Bronchial epithelial cell (primary cell): Measurements from ENCODE around the gene SLCO3A1. TPM values are rescaled to one million over a fixed set of nuclear protein-coding genes. Genes with fewer than 3 reads are reported as not detected.

Source experiments
- DNase-seq: peaks from one replicate; pipeline ENCODE4 v3.0.0-alpha.2; 2010; ENCODE audit warnings: low read depth
- FAIRE-seq: peaks from 2 replicates; lab custom pipeline; 2011; peaks lifted over from hg19 to GRCh38; lab: Jason Lieb, UNC
- H3K27me3 ChIP-seq: 2 replicates; pipeline ENCODE4 v1.5.1; 2011; ENCODE audit warnings: low read length; ENCODE audit not compliant: control insufficient read depth, insufficient read depth
- H3K36me3 ChIP-seq: 2 replicates; pipeline ENCODE4 v1.5.1; 2011; ENCODE audit warnings: low read length; ENCODE audit not compliant: control insufficient read depth, insufficient read depth
- H3K4me3 ChIP-seq: 2 replicates; pipeline ENCODE4 v1.5.1; 2011; ENCODE audit warnings: mild to moderate bottlenecking, low read depth, low read length, control low read depth
- total RNA-seq: library from RNA; depleted of rRNA; stranded (reverse); fragments of >200 nt; gene quantifications from 2 replicates; pipeline ENCODE4 v1.2.1, GENCODE V29; 2014
- TF ChIP-seq, protein P1 (sequence below): IDR thresholded peaks from 2 replicates; pipeline ENCODE4 v1.5.1; 2011; ENCODE audit warnings: mild to moderate bottlenecking, moderate library complexity, low read length, control low read depth, inconsistent platforms; ENCODE audit not compliant: insufficient read depth, severe bottlenecking

SLCO3A1 gene
- total RNA-seq, 1 donor from 2014 or later, result 4.5 TPM

DNA sequence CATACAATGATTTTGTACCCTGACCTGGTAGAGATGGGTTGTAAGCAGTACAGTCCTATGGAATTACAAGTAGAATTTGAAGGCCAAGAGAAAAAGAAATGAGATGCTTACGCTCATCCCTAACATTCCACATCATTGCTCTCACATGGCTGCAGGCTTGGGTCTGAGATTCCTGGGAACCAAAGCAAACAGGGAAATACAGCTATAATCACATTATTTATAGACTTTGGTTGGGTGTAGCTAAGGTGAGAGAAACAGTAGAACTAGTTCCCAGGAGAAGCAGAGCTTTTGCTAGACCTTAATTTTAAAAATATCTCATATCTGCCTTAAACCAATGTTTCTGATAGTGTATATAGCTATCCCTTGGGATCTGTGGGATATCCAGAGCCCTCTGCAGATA lies 51.4 kb downstream of the SLCO3A1 start:
- TF ChIP-seq, protein P1, sequence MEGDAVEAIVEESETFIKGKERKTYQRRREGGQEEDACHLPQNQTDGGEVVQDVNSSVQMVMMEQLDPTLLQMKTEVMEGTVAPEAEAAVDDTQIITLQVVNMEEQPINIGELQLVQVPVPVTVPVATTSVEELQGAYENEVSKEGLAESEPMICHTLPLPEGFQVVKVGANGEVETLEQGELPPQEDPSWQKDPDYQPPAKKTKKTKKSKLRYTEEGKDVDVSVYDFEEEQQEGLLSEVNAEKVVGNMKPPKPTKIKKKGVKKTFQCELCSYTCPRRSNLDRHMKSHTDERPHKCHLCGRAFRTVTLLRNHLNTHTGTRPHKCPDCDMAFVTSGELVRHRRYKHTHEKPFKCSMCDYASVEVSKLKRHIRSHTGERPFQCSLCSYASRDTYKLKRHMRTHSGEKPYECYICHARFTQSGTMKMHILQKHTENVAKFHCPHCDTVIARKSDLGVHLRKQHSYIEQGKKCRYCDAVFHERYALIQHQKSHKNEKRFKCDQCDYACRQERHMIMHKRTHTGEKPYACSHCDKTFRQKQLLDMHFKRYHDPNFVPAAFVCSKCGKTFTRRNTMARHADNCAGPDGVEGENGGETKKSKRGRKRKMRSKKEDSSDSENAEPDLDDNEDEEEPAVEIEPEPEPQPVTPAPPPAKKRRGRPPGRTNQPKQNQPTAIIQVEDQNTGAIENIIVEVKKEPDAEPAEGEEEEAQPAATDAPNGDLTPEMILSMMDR, result no peak
- DNase-seq, result no peak
- Histone ChIP-seq H3K27me3 (no peaks in the 10 kb centered on the region), H3K36me3 (no peaks in the 10 kb centered on the region), H3K4me3 (no peak overlapping the region)
- no peak for FAIRE-seq

GRCh38 chr15:91908391-91908790 lies 54.9 kb downstream of the SLCO3A1 start:
- peak; percentile 56 for DNase-seq
- peak; percentile 87 for FAIRE-seq
- Histone ChIP-seq H3K27me3 (no peaks in the 10 kb centered on the region), H3K4me3 (no peak overlapping the region), H3K36me3 (no peaks in the 10 kb centered on the region)
- TF ChIP-seq, protein P1, result no peak

DNA sequence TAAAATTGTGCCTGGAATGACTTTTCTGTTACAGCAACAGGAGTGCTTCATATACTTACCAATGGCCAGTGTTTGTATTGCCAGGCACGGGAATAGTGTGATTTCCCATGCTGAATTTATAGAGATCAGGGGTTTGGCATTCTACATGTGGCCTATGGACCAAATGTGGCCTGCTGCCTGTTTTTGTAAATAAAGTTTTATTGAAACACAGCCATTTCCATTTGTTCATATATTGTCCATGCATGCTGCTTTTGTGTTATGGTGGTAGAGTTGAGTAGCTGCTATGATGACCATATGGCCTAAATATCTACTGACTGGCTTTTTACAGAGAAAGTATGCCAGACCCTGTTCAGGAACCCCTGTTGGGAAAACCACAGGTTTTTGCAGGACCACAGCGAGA lies 55.6 kb downstream of the SLCO3A1 start:
- Histone ChIP-seq H3K36me3 (no peaks in the 10 kb centered on the region), H3K27me3 (no peaks in the 10 kb centered on the region), H3K4me3 (no peak overlapping the region)
- TF ChIP-seq, protein P1, result no peak
- no peak for FAIRE-seq
- DNase-seq, result no peak

- Histone ChIP-seq H3K27me3 (no peaks in the 10 kb centered on the region), H3K36me3 (no peaks in the 10 kb centered on the region), H3K4me3 (no peak overlapping the region)
- TF ChIP-seq, protein P1, result no peak
- DNase-seq (no peak), FAIRE-seq (no peak)
Observed at GRCh38 chr15:91909574-91909973, 56.1 kb downstream of the SLCO3A1 start.

GRCh38 chr15:91911844-91912243 lies 58.3 kb downstream of the SLCO3A1 start:
- DNase-seq, result no peak
- no peaks in the 10 kb centered on the region for H3K36me3 ChIP-seq
- H3K27me3 ChIP-seq, result no peaks in the 10 kb centered on the region
- FAIRE-seq, result no peak
- TF ChIP-seq, protein P1, result no peak
- H3K4me3 ChIP-seq, result no peak overlapping the region

DNA sequence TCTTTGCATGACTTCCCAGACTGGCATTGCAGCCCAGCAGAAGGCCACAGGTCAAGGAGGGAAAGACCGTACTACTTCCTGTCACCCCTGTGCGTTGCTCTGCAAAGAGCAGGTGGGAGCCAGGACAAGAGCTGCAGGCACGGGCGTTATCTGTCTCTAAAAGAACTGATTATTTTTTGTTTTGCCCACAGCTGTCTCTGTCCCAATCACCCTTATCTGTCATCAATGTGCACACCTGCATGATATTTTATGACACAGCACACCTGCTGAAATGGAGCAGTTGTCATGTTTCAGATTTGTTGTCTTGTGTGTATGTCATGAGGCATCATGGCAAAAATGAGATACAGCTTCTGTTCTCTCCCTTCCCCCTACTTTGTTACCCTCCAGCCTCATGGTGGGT lies 58.8 kb downstream of the SLCO3A1 start:
- DNase-seq (no peak), FAIRE-seq (no peak)
- Histone ChIP-seq H3K4me3 (no peak overlapping the region), H3K36me3 (no peaks in the 10 kb centered on the region), H3K27me3 (no peaks in the 10 kb centered on the region)
- TF ChIP-seq, protein P1, result no peak
